BLaER1 (cell line): ENCODE results near the gene FOXA1.

Experiments
- H3K27ac ChIP-seq: shearing (Covaris generic); formaldehyde crosslinking; 2 replicates; pipeline ENCODE4 v1.8.1; 2022
- H3K27me3 ChIP-seq: shearing (Covaris generic); formaldehyde crosslinking; 2 replicates; pipeline ENCODE4 v1.8.1; 2022
- H3K36me3 ChIP-seq: shearing (Covaris generic); formaldehyde crosslinking; 2 replicates; pipeline ENCODE4 v1.8.1; 2022
- H3K4me1 ChIP-seq: shearing (Covaris generic); formaldehyde crosslinking; 2 replicates; pipeline ENCODE4 v1.8.1; 2022
- H3K4me2 ChIP-seq: shearing (Covaris generic); formaldehyde crosslinking; 2 replicates; pipeline ENCODE4 v1.8.1; 2022
- H3K4me3 ChIP-seq: shearing (Covaris generic); formaldehyde crosslinking; 2 replicates; pipeline ENCODE4 v1.8.1; 2022
- H3K9ac ChIP-seq: shearing (Covaris generic); formaldehyde crosslinking; 2 replicates; pipeline ENCODE4 v1.8.1; 2022
- H3K9me3 ChIP-seq: shearing (Covaris generic); formaldehyde crosslinking; 2 replicates; pipeline ENCODE4 v1.8.1; 2022
- H4K20me1 ChIP-seq: shearing (Covaris generic); formaldehyde crosslinking; 2 replicates; pipeline ENCODE4 v1.8.1; 2022
- Cebpa-rat ChIP-seq: shearing (Covaris generic); IDR thresholded peaks from 2 replicates; pipeline ENCODE4 v1.8.1; 2022

FOXA1 gene

DNA sequence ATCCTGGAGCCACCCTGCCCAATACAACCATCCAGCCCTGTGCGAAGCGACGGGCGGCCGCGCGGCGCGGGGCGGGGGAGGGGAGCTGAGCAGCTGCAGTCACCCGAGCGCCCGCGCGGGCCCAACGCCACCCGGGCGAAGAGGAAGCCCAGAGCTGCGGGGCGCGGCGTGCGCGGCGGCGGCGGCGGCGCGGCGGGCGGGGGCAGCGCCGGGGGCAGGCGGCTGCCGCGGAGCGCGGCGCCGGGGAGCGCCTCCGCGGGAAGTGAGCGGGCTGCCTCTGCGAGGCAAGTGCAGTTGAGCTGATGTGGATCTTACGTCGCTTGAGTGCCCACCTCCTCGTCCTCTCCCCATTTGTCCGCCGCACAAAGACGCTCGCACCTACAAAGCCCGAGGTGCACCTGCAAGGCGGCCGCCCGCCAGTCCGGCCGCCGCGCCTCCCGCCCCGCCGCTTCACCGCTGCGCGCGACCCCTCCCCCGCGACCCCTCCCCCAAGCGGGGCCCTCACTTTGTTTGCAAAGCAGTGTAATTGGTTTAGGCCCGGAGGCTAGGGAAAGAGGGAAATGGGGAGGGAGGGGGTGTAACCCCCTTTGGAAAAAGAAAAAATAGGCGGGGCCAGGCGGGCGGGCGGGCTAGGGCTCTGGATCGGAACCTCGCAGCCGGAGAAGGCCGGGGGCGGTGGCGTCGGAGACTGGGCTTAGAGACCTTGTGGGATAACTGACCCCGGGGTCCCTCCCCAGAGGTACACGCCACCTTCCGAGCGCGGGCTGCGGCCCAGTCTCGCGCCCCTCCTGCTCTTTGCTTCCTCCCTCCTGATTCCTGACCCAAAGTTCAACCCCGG, at the start of gene FOXA1, which contains the start of gene TTC6:
TSS of gene FOXA1 (minus strand) at position 279 of the 838 bp plus-strand sequence. CDS start at position 2, 277 bp downstream.
TSS of gene TTC6 (plus strand) at position 659 of the 838 bp plus-strand sequence. CDS start 26,436 bp downstream, outside the sequence.
- Histone ChIP-seq H3K36me3 (no peaks in the 10 kb centered on the region), H3K4me3 (no peak within 1 kb of the TSS), H3K9ac (no peak within 1 kb of the TSS), H3K9me3 (peaks cover 84% of the 10 kb centered on the region), H4K20me1 (no peaks in the 10 kb centered on the region), H3K27ac (no peak within 1 kb of the TSS), H3K4me2 (no peak within 1 kb of the TSS), H3K27me3 (no peaks in the 10 kb centered on the region), H3K4me1 (no peaks in the 10 kb centered on the region)
- TF ChIP-seq Cebpa-rat: no peak

DNA sequence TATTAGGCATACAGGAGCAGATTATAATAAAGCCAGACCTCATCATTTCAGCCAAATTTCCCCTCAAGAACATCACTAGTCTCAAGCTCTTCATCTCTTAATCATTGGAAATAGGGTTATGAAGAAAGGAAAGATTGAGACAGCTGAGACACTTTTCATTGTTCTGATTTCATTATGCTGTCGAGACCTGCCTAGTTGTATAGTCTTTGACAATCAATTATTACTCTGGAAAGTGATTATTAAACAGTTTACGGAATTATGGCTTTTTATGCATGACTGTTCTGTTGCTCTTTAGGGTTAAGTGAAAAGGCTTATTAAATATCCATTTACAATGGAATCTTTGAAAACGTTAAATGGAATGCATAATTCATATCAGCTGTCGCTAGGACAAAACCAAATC, 48.7 kb upstream of the FOXA1 start:
- Histone ChIP-seq H3K4me3 (no peak overlapping the region), H3K27me3 (no peaks in the 10 kb centered on the region), H3K9ac (no peak overlapping the region), H3K9me3 (no peaks in the 10 kb centered on the region), H3K27ac (no peak overlapping the region), H3K4me2 (no peak overlapping the region), H4K20me1 (no peaks in the 10 kb centered on the region), H3K4me1 (no peaks in the 10 kb centered on the region), H3K36me3 (no peaks in the 10 kb centered on the region)
- TF ChIP-seq Cebpa-rat: no peak

DNA sequence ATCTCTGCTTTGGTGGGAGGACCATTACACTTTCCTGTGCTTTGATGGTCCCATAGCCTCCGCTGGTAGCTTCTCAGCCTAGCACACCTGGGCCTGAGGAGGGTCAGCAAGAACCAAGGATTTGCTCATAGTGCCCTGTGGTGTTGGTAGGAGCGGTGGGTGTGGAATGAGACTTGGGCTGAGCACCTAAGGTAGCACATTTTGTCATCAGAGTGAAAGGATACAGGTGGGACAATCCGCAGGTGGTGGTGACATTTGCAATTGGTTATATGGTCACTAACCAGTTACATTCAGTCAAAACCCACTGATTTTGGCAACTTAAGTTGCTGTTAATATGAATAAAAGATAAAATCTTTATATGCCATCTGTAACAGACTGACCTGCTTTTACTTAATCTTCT, 47.1 kb upstream of the FOXA1 start:
- H4K20me1 ChIP-seq: no peaks in the 10 kb centered on the region
- no peak overlapping the region for H3K4me3 ChIP-seq
- no peaks in the 10 kb centered on the region for H3K27me3 ChIP-seq
- no peak overlapping the region for H3K9ac ChIP-seq
- no peaks in the 10 kb centered on the region for H3K4me1 ChIP-seq
- H3K27ac ChIP-seq: no peak overlapping the region
- TF ChIP-seq Cebpa-rat: no peak
- H3K36me3 ChIP-seq: no peaks in the 10 kb centered on the region
- H3K4me2 ChIP-seq: no peak overlapping the region
- H3K9me3 ChIP-seq: no peaks in the 10 kb centered on the region

DNA sequence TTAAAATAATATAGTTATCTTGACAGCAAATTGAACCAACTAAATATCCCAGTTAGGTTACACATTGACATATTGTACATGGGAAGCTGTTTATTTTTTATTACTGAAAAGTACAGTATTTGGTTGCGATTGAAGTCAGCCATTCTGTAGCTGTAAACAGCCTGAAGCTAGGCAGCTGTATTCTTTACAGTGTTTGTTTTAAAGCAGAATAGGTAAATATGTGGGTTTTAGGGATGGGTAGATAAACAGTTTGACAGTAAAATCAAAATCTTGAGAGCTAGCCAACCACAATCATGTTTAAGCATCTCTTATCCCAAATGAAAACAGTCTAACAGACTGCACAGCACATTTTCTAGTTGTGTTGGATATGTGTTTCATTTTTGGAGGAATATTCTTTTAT, 46.1 kb upstream of the FOXA1 start:
- H3K27ac ChIP-seq: no peak overlapping the region
- no peak overlapping the region for H3K4me2 ChIP-seq

DNA sequence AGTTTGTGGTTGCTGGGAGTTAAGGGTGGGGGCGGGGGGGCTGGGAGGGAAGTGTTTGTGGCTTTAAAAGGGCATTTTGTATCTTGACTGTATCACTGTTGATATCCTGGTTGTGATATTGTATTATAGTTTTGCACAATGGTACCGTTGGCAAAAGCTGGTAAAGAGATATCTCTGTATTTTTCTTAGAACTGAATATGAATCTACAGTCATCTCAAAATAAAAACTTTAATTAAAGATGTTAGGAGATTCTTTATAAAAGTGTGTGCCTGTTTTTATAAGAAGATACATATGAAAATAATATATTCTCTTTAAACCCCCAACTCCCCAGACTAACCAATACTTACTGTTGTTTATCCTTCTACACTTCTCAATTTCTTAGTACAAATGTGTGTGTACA, 43.5 kb upstream of the FOXA1 start:
- Histone ChIP-seq H3K4me2 (no peak overlapping the region), H3K27me3 (no peaks in the 10 kb centered on the region), H3K4me1 (no peaks in the 10 kb centered on the region), H3K36me3 (no peaks in the 10 kb centered on the region), H3K4me3 (no peak overlapping the region), H3K27ac (no peak overlapping the region), H4K20me1 (no peaks in the 10 kb centered on the region), H3K9ac (no peak overlapping the region), H3K9me3 (no peaks in the 10 kb centered on the region)
- no peak for TF ChIP-seq Cebpa-rat

More for the DNA sequence above, 46.1 kb upstream of the FOXA1 start:
- no peaks in the 10 kb centered on the region for H4K20me1 ChIP-seq
- TF ChIP-seq Cebpa-rat: no peak
- no peaks in the 10 kb centered on the region for H3K27me3 ChIP-seq
- H3K4me1 ChIP-seq: no peaks in the 10 kb centered on the region
- no peak overlapping the region for H3K9ac ChIP-seq
- no peaks in the 10 kb centered on the region for H3K36me3 ChIP-seq
- no peaks in the 10 kb centered on the region for H3K9me3 ChIP-seq
- no peak overlapping the region for H3K4me3 ChIP-seq

DNA sequence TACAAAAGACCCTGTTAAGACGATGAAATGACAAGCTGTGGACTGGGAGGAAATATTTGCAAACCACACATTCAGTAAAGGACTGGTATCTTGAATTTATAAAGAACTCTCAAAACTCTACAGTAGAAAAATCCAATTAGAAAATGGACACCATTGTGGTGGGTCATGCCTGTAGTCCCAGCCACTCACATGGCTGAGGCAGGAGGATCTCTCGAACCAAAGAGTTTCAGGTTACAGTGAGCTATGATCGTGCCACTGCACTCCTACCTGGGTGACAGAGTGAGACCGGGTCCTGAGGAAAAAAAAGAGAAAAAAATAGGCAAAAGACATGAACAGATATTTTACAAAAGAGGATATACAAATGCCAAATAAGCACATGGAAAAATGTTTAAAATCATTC, 42.3 kb upstream of the FOXA1 start:
- H3K27me3 ChIP-seq: no peaks in the 10 kb centered on the region
- H3K4me1 ChIP-seq: no peaks in the 10 kb centered on the region
- no peak overlapping the region for H3K9ac ChIP-seq
- no peak overlapping the region for H3K4me3 ChIP-seq
- no peak overlapping the region for H3K4me2 ChIP-seq
- TF ChIP-seq Cebpa-rat: no peak
- H3K9me3 ChIP-seq: 0 out of 2 replicates have a peak, but pooled peaks cover 4% of the 10 kb centered on the region
- no peaks in the 10 kb centered on the region for H4K20me1 ChIP-seq
- no peaks in the 10 kb centered on the region for H3K36me3 ChIP-seq
- no peak overlapping the region for H3K27ac ChIP-seq

DNA sequence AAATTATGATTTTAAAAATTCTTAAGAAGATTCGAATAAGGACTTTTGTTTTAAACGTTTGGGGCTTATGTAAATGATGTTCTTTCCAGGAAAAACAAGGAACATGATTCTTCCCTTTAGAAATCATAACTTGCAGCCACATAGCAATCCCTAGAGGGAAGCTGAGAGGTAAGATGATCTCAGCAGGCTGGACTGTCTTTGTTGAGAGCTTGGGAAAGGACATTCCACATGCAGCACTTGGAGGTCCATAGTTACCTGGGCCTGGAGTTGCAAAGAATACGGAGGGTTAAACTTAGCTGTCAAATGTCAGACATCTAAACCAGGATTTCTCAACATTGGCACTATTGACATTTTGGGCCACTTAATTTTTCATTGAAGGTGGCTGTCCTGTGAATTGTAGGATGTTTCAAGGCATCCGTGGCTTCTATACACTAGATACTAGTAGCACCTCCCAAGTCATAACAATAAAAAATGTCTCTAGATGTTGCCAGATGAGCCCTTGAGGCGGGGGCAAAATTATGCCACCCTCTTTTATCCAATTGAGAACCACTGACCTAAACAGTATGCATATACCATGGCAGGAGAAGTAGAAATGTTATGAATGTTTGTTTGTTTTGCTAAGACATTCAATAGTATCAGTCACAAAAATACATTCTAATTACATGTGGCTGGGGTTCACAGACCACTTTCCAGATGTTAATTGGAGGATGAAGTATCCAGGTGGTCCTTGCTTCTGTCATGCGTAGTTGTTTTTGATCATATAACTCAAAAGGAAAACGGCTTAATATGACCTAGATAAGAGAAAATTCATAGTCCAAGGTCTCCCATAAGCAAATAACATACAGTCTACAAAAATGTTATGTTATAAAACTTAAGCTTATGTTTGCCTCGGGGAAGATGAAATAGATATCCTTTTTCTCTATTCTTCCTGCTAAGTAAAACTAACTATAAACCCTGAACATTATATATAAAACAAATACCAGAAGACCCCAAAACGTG, 30.8 kb upstream of the FOXA1 start:
- Histone ChIP-seq H3K4me3 (no peak overlapping the region), H3K27ac (no peak overlapping the region), H3K9ac (no peak overlapping the region), H3K27me3 (no peaks in the 10 kb centered on the region), H3K4me2 (no peak overlapping the region), H3K36me3 (no peaks in the 10 kb centered on the region), H3K4me1 (no peaks in the 10 kb centered on the region), H4K20me1 (no peaks in the 10 kb centered on the region), H3K9me3 (peaks cover 8% of the 10 kb centered on the region)
- no peak for TF ChIP-seq Cebpa-rat

DNA sequence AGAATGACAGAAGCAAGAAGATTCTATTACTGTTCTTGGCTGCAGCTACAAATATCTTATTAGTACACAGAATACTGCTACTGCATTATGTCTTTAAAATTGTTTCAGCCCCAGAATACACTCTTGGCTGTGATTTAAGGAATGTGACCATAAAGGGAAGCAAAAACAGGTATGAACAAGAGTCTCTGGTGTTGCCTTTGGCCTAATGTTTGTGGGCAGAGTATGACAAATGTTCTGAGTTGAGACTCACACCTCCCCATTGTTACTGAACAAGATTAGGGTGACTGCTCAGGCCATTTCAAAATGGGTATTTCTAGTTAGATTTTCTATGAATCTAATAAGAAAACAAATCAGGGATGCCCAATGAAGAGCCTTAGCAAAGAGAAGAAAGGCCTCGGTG, 28.9 kb upstream of the FOXA1 start:
- no peaks in the 10 kb centered on the region for H3K4me1 ChIP-seq
- no peak overlapping the region for H3K27ac ChIP-seq
- no peak overlapping the region for H3K4me2 ChIP-seq
- H3K4me3 ChIP-seq: no peak overlapping the region
- H3K9me3 ChIP-seq: peaks cover 8% of the 10 kb centered on the region
- H3K9ac ChIP-seq: no peak overlapping the region
- no peaks in the 10 kb centered on the region for H3K27me3 ChIP-seq
- no peaks in the 10 kb centered on the region for H3K36me3 ChIP-seq
- no peaks in the 10 kb centered on the region for H4K20me1 ChIP-seq
- TF ChIP-seq Cebpa-rat: no peak

DNA sequence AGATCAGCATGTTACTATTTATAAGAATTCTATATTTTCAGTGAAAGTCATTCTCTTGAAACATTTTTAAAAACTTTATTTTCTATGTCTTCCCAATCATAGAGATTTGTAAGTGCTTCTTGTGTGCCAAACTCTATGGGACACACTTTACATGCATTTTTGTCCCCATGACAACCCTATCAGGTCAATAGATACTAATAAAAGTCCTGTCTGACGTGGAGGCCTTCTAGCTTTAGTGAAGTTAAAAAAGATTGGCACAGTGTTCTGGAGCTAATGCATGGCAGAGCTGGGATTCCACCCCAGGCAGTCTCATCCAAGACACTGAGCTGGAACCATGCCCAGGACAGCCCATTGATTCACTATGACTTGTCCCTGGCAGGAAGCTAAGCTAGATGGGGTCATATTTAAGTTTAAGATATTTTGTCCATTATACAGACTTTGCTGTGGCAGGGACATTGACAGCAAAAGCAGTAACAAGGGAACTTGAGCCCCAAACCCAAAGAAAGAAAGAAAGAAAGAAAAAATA, 28.4 kb upstream of the FOXA1 start:
- Histone ChIP-seq H3K27ac (no peak overlapping the region), H3K27me3 (no peaks in the 10 kb centered on the region), H3K36me3 (no peaks in the 10 kb centered on the region), H3K4me3 (no peak overlapping the region), H4K20me1 (no peaks in the 10 kb centered on the region), H3K9ac (no peak overlapping the region), H3K4me1 (no peaks in the 10 kb centered on the region), H3K9me3 (peaks cover 8% of the 10 kb centered on the region), H3K4me2 (no peak overlapping the region)
- no peak for TF ChIP-seq Cebpa-rat
